BJ (cell line): Measurements from ENCODE around the gene GDPD2. TPM values are rescaled to one million over a fixed set of nuclear protein-coding genes. Genes with fewer than 3 reads are reported as not detected.

ENCODE experiments used
- CTCF ChIA-PET: fragments of 350-600 bp; formaldehyde crosslinking; extraction: SDS; loops from one replicate; lab custom pipeline; 2021; ENCODE audit warnings: antibody characterized with exemption, inconsistent platforms; lab: Yijun Ruan, JAX
- POLR2A ChIA-PET: fragments of 300-600 bp; sonication (Branson Sonifier 250); formaldehyde crosslinking; extraction: SDS; loops from one replicate; lab custom pipeline; 2021; ENCODE audit warnings: antibody characterized with exemption; lab: Charles Lee
- DNase-seq: peaks from one replicate; pipeline ENCODE4 v3.0.0-alpha.2; 2011; ENCODE audit warnings: low read depth
- H3K27me3 ChIP-seq: 2 replicates; pipeline ENCODE4 v1.6.0; 2011; ENCODE audit warnings: low read length; ENCODE audit not compliant: control insufficient read depth, insufficient read depth
- H3K36me3 ChIP-seq: 2 replicates; pipeline ENCODE4 v1.5.1; 2011; ENCODE audit warnings: low read length; ENCODE audit not compliant: control insufficient read depth, insufficient read depth
- H3K4me3 ChIP-seq: 2 replicates; pipeline ENCODE4 v1.5.1; 2011; ENCODE audit warnings: low read depth, mild to moderate bottlenecking, control low read depth, low read length
- polyA plus RNA-seq: library from polyadenylated mRNA; depleted of rRNA; stranded (reverse); fragments of >200 nt; gene quantifications from 2 replicates; pipeline ENCODE4 v1.2.3, GENCODE V29; 2011
- TF ChIP-seq, protein P1 (sequence below): IDR thresholded peaks from 2 replicates; pipeline ENCODE4 v1.5.1; 2011; ENCODE audit warnings: low read depth, mild to moderate bottlenecking, control low read depth, inconsistent platforms, low read length, moderate library complexity; ENCODE audit not compliant: insufficient read depth

Gene GDPD2
- polyA plus RNA-seq, 1 experiment: not detected

GRCh38 chrX:70449457-70449966, 26.4 kb downstream of the GDPD2 start:
- TF ChIP-seq, protein P1, sequence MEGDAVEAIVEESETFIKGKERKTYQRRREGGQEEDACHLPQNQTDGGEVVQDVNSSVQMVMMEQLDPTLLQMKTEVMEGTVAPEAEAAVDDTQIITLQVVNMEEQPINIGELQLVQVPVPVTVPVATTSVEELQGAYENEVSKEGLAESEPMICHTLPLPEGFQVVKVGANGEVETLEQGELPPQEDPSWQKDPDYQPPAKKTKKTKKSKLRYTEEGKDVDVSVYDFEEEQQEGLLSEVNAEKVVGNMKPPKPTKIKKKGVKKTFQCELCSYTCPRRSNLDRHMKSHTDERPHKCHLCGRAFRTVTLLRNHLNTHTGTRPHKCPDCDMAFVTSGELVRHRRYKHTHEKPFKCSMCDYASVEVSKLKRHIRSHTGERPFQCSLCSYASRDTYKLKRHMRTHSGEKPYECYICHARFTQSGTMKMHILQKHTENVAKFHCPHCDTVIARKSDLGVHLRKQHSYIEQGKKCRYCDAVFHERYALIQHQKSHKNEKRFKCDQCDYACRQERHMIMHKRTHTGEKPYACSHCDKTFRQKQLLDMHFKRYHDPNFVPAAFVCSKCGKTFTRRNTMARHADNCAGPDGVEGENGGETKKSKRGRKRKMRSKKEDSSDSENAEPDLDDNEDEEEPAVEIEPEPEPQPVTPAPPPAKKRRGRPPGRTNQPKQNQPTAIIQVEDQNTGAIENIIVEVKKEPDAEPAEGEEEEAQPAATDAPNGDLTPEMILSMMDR: no peak
- H3K36me3 ChIP-seq: no peaks in the 10 kb centered on the region
- H3K4me3 ChIP-seq: no peak overlapping the region
- ChIA-PET CTCF (no interaction called here), POLR2A (no interaction called here)
- H3K27me3 ChIP-seq: peaks cover 7% of the 10 kb centered on the region
- DNase-seq: no peak

DNA sequence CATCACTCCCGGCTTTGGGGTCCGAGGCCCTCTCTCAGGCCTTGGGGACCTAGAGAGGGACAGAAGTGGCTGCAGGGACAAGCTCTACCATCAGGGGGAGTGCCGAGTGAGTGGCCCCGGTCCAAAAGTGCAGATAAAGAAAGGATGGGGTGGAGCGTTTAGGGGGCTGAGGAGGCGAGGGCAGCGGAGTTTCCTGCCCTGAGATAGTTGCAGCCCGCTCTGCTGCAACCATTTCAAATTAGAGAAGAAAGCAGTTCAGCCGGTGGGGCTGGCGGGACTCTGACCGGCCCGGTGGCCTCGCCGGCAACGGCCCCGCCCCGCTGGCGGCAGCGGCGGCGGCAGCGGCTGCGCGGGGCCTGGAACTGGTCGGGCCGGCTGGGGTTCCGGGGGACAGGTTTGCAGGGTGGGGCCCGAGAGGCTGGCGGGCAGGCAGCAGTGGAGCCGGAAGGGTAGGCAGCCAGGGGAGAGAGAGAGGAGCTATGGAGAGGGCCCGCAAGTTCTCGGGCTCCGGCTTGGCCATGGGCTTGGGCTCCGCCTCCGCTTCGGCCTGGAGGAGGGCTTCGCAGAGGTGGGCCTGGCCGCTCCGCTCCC, 29.1 kb downstream of the GDPD2 start:
- H3K27me3 ChIP-seq: no peaks in the 10 kb centered on the region
- CTCF ChIA-PET: interaction anchor here (0.6 to 1.9 kb wide), 6 partner anchors 9 to 102 kb away, joined by 3 to 14 read pairs (median 4); no protein-coding TSS in a partner anchor
- TF ChIP-seq, protein P1: peak; percentile 75
- POLR2A ChIA-PET: no interaction called here
- no peaks in the 10 kb centered on the region for H3K36me3 ChIP-seq
- peak overlapping the region; percentile 54 for H3K4me3 ChIP-seq
- DNase-seq: no peak

DNA sequence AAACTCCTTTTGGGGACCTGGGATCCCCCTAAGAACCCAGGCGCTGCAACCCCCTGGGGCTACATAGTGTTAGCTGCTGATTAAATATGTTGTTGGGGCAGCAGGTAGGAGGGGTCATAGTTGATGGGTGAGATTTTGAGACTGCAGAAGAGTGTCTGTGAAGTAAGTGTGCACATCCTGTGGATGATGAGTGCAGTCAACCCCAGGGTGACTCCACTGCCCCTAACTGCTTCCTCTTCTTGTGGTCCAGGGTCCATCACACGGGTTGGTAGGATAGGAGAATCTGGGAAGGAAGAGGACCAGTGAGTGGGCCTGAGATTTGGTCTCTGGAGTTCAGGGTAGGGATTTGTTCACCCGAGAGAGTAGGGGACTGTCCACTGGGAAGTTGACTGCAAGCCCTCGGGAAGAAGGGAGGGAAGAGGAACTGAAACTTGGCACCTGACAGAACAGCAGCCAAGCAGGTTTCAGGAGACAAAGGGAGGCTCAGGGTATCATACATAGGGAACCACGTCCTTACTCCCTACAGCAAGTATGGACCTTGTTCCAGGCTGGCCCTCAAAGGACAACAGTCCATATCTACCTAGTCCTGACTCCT, 30.0 kb downstream of the GDPD2 start:
- TF ChIP-seq, protein P1: no peak
- Histone ChIP-seq H3K36me3 (no peaks in the 10 kb centered on the region), H3K4me3 (peak overlapping the region; percentile 54), H3K27me3 (no peaks in the 10 kb centered on the region)
- POLR2A ChIA-PET: no interaction called here
- DNase-seq: no peak
- CTCF ChIA-PET: interaction anchor here (1.0 to 1.3 kb wide), 3 partner anchors 8 to 100 kb away, joined by 3 to 4 read pairs (median 4); no protein-coding TSS in a partner anchor

DNA sequence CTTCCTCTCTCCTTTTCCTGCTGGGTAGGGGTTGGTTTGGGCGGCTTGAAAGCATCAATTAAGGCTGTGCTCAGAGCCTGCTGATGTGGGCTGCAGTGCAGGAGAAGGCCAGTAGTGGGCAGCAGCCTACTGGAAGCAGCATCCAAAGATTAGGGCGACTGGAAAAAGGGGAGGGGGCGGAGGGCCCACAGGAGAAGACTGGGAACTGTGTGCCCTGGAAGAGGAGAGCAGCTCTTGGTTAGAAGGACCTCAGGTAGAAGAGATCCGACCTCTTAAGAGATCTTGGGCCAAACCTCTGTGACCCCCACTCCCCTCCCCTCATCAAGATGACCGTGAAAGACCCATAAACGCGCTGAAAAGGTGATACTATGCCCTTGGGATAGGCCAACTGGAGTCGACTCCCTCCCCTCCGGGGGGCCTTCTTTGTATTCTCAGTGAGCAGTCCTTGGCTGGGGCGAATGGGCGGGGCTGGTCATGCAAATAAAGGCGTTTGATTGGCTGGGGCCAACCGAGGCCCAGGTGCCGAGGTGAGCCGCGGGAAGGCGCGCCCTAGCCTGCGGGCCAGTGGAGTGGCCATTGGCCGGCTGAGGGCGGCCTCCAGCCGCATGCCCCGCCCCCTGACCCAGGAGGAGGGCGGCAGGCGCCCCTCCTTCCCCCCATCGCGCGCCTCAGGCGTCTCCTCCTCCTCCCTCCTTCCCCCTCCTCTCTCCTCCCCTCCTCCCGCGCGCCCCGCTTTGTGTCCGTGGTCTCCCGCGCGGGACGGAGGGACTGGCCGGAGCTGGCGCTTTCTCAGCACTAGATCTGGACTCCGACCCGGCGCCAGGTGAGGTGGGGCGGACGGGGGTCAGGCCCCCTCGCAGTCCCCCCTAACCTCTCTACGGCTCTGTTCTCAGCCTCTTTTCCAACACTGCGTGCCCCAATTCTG, 31.6 kb downstream of the GDPD2 start:
- no peak for DNase-seq
- POLR2A ChIA-PET: no interaction called here
- no peaks in the 10 kb centered on the region for H3K36me3 ChIP-seq
- H3K4me3 ChIP-seq: peak overlapping the region; percentile 56
- no peaks in the 10 kb centered on the region for H3K27me3 ChIP-seq
- TF ChIP-seq, protein P1: peak; percentile 90
- CTCF ChIA-PET: interaction anchor here (0.5 to 2.1 kb wide), 4 partner anchors 11 to 210 kb away, joined by 3 to 6 read pairs (median 4); no protein-coding TSS in a partner anchor
